ENCODE data around the gene CYP26A1.

The CYP26A1 gene, protein sequence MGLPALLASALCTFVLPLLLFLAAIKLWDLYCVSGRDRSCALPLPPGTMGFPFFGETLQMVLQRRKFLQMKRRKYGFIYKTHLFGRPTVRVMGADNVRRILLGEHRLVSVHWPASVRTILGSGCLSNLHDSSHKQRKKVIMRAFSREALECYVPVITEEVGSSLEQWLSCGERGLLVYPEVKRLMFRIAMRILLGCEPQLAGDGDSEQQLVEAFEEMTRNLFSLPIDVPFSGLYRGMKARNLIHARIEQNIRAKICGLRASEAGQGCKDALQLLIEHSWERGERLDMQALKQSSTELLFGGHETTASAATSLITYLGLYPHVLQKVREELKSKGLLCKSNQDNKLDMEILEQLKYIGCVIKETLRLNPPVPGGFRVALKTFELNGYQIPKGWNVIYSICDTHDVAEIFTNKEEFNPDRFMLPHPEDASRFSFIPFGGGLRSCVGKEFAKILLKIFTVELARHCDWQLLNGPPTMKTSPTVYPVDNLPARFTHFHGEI

DNA sequence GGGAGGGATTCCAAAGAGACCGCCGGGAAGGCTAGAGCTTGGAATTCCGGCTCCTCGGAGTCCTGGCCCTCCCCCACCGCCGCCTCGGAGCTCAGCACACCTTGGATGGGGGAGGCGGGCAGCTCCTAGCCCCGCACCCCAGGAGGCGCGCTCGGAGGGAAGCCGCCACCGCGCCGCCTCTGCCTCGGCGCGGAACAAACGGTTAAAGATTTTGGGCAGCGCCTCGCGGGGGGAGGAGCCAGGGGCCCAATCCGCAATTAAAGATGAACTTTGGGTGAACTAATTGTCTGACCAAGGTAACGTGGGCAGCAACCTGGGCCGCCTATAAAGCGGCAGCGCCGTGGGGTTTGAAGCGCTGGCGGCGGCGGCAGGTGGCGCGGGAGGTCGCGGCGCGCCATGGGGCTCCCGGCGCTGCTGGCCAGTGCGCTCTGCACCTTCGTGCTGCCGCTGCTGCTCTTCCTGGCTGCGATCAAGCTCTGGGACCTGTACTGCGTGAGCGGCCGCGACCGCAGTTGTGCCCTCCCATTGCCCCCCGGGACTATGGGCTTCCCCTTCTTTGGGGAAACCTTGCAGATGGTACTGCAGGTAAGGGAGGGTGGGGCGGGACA is at the start of gene CYP26A1:
CYP26A1 (plus strand) TSS at position 355 of the 608 bp plus-strand sequence; CDS start at position 397, 42 bp downstream.
- no peak for DNase-seq

DNA sequence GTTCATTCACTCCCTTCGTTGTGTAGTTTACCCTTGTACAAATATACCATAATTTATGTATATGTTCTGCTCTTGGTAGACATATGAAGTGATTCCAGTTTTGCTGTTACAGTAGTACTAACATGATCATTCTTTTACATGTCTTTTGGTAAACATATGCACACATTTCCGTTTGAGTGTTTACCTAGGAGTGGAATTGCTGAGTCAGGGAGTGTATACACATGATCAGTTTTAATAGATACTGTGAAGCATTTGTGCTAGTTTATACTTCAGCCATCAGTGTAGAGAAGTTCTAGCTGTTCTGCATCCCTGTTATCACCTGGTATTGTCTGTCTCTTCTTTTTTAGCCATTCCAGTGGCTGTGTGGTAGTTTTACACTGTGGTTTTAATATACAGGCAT is 47.6 kb upstream of the CYP26A1 start:
- no peak for DNase-seq

DNA sequence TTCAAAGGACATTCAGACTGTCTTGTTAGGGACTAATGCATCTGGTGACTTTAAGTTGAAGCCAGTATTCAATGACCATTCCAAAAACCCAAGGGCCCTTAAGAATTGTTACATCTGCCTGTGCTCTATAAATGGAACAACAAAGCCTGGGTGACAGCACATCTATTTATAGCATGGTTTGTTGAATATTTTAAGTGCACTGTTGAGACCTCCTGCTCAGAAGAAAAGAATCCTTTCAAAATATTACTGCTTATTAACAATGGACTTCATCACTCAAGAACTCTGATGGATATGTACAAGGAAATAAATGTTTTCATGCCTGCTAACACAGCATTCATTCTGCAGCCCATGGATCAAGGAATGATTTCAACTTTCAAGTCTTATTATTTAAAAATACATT is 46.2 kb upstream of the CYP26A1 start:
- DNase-seq: no peak

DNA sequence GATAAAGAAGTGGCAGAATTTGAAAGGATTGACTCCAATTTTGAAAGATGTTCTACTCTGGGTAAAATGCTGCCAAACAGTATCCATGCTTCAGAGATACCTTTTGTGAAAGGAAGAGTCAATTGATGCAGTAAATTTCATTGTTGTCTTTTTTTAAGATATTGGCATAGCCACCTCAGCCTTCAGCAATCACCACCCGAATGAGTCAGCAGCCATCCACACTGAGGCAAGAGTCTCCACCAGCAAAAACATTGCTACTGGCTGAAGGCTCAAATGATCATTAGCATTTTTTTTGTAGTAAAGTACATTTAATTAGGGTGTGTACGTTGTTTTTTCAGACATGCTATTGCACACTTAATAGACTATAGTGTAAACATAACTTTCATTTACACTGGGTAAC is 44.8 kb upstream of the CYP26A1 start:
- DNase-seq: no peak

DNA sequence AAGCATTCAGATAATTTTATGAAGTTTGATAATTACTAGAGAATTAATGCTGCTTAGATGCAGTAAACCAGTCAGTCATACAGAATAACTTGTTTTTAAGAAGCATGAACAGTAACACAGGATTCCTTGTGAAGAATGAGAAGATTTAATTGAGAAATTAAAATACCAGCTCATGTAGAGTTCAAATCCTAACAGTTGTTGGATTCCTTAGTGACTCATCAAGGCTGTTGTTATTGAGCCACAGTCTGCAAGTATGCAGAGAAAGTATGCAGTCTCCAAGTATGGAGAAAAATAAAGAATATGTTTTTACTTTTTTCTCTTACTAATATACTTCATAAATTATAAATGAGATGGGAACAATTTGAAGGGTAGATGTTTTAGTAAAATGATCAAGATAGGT is 43.3 kb upstream of the CYP26A1 start:
- DNase-seq: no peak

DNA sequence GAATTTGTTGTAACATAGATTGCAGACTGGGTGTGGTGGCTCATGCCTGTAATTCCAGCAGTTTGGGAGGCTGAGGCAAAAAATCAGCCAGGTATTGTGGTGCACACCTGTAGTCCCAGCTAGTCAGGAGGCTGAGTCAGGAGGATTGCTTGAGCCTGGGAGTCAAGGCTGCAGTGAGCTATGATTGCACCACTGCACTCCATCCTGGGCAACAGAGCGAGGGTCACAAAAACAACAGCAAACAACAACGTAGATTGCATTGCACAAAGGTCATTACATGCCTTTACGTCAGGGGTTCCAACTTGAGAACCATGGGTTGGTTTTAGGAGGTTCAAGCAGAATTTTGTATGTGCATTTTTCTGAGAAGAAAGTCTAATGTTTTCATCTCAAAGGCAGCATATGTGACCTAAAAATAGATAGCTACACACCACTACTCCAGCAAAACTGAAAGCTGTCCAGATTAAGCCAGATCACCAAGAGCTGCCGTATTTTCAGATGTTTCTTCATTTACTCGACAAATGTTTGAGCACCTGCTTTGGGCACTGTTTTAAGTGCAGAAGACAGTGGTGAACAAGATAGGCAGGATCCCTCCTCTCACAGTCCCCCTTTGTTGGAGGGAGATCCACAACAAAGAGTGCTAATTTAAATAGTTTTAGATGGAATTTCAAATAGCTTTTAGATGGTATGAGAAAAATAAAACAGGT is 41.4 kb upstream of the CYP26A1 start:
- DNase-seq: no peak

DNA sequence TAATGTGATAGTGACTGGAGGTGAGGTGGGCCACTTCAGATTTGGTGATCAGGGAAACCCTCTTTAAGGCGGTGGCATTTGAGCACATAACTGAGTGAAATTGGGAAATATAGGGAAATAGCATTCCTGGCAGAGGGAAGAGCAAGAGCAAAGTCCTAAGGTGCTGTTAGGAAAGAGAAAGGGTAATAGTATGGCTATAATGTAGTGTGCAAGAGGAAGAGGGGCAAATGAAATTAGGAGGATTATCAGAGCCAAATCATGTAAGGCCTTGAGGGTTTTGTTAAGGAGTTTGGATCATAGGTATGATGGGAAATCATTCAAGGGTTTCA is 40.9 kb upstream of the CYP26A1 start:
- DNase-seq: no peak

DNA sequence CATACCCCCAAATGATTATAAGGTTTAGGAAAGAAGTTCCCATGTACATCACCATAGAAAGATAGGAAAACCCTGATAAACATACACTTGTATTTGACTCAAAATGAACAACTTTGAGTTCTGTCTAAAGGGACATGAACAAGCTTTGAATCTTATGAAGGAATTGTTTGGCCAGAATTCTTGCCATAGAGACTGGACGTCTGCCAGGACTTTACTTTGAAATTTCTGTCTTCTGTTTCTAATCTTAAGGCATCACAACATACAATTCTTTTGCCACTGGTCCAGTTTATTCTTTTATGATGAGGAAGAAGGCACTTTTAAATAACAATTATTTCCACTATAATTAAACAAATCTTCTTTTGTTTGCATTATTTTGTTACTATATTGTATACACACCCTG is 39.3 kb upstream of the CYP26A1 start:
- no peak for DNase-seq

DNA sequence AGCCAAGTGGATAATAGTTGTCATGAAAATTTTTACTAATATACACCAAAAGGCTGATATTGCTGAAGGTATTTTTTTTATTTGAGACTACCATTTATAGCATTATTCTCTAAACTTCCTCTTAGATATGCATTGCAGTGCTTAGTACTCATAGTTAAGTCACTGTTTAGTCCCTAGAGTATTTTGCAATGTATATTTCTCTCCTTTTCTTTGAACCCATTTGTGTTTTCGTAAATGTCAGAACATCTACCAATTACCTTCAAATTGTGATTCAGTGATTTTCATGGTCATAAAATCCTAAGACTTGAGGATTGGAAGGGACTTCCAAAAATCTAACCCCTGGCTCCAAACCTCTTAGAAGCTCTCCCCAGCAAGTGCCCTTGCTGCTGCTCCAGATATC is 34.6 kb upstream of the CYP26A1 start:
- DNase-seq: no peak

DNA sequence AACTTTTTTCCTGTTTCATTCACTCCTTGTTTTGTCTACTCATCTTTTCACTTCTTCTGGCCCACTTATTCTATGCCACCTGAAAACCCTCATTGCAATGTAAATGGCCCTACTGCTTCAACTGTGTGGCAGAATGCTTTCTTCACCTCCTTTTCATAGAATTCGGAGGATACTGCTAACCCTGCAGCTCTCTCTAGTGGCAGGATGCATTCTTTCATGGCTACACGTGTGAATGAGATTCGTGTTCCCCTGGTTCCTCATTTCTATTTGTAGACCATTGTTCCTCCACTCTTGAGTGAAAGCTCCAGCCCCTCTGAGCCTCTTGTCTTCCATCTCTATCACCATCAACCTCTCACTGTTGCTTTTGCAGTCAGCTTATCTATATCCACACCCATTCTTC is 34.0 kb upstream of the CYP26A1 start:
- DNase-seq: peak; percentile 15

DNA sequence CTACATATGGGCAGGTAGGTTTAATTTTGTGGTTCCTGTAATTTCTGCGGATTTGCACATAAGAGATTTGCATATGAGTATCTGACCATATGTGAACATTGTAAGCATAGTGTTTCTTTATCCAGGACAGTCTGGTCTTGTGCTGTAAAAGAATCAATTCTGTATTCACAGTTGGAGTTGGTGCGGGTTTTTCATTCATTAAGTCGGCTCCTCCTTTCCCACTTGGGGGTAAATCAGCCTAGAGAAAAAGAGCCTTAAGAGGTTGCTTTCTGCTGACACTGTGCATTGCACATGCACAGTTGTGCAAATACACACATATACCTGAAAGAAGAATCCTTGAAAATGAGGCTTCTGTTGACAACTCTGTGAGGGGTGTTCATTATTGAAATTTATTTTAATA is 19.2 kb upstream of the CYP26A1 start:
- DNase-seq: no peak

DNA sequence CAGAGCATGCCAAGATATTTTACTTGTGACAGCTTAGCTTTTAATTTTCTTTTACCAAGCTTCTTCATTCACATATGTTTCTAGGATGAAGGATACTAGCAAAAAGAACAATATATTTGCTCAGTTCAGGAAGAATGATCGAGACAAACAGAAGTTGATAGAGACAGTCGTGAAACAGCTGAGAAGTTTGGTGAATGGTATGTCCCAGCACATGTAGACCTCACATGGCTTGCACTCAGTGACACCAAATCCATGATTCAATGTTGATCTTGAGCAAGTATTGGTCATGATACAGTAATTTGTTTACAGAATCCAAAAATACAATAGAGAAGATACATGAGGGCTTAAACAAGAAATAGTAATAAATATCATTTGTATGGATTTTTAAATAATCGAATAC is 15.6 kb upstream of the CYP26A1 start:
- DNase-seq: no peak

DNA sequence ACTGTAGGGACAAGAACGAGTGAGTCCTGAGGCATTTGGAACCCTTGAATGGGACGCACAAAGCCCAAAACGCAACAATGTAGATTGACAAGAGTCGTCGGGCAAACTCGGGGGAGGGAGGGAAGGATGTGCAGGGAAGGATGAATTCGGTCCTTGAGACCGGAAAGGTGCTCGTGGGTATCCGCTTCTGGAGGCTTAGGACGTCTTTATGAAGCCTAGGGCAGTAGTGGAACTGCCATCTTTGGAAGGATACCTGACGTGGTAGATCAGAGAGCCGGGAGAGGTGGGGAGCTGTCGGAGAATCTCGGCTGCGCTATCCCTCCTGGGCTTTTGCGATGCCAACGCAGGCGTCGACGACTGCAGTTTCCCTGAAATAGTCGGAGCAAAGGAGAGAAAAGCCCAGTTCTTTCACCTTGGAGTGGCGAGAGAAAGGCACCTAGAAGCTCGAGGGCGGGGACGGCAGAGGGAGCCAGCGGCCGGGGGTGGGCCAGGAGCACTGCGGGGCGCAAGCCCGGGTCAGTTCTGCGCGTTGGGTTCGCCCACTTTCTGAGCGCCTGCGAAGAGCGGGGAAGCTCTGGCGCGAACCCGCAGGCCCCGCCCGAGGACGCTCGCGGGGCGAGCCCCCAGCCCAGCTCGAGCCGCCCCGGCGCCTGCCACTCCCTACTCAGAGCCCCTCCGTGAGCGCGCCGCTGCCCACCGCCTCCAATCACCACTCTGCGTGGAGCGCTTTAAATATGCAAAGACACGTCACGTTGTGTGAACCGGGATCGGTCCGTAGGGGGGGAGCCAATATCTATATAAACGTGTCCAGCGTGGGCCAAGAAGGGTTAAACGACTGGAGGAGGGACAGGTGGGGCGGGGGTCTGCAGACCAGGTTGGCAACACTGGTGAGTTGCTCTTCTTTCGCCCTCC is 13.5 kb upstream of the CYP26A1 start, which contains the start of gene CYP26C1:
CYP26C1 (plus strand) TSS at position 824 of the 912 bp plus-strand sequence. CDS start 466 bp downstream, outside the sequence.
- no peak for DNase-seq

DNA sequence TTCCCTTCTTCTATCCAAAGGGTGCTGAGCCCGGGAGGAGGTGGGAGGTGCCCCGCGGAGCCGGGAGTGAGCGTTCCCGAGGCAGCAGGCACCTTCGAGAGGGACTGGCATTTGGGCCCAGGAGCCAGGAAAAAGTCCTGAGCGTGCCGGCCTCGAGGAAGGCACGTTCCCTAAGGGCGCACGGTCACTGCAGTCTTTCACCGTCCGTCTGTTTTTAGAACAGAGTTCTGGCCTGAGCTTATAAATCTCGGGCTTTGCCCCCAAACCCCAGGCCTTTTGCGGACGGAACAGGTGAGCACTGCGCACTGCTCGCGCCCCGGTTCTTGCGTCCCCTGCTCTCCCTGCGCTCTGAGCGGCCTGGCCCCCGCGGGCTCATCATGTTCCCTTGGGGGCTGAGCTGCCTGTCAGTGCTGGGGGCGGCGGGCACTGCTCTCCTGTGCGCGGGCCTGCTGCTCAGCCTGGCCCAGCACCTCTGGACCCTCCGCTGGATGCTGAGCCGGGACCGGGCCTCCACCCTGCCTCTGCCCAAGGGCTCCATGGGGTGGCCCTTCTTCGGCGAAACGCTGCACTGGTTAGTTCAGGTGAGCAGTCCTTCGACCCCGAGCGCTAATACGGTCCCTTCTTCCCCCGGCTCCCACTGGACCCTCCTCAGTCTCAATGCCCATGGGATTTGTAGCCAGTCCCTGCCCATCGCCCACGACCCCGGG is 12.7 kb upstream of the CYP26A1 start:
- DNase-seq: no peak

DNA sequence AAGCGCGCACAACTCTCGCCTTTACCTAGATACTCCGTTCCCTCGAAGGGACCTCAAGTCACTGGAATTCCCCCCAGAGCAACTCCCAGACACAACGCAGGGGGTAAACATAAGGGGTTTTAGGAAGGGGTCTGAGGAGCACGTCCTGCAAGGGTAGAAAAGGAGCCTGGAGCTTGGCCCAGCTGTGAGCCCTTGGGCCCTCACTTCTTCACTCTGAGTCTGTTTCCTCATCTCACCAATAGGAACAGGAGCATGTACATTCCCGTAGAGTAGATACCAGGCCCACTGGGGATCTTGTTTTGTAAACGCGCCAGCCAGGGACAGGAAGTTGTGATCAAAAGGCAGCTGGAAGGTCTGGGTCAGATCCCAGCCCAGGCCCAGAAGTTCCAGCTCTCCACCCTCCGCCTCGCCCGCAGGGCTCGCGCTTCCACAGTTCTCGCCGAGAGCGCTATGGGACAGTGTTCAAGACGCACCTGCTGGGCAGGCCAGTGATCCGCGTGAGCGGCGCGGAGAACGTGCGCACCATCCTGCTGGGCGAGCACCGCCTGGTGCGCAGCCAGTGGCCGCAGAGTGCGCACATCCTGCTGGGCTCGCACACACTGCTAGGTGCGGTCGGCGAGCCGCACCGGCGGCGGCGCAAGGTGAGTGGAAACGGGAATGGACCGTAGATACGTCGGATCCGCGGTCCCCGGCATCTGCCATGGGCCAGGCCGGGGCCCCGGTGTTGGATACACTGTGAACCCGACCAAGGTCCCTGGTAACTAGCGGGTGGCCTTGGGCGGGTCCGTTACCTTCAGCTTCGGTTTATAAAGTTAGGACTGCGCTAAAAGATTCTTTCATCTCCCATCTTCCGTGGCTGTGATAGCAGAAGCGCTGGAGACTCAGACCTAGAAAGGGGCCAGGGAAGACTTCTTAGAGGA is 11.8 kb upstream of the CYP26A1 start:
- no peak for DNase-seq

DNA sequence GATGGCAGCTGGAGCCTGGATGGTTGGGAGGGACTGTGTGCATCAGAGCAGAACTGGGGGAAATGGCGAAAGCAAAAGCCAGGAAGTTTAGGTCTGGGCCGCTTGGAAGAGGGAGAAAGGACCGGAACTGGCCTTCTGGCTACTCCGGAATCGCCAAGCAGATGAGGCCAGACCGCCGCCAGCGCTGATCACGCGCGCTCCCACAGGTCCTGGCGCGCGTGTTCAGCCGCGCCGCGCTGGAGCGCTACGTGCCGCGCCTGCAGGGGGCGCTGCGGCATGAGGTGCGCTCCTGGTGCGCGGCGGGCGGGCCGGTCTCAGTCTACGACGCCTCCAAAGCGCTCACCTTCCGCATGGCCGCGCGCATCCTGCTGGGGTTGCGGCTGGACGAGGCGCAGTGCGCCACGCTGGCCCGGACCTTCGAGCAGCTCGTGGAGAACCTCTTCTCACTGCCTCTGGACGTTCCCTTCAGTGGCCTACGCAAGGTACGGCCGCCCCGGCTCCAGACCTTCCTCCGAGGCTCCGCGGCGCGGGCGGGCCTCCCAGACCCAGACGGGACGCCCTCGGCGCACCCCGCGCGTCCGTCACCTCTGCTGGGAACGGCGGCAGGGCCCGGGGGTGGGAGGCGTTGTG is 11.1 kb upstream of the CYP26A1 start:
- DNase-seq: peak; percentile 54

DNA sequence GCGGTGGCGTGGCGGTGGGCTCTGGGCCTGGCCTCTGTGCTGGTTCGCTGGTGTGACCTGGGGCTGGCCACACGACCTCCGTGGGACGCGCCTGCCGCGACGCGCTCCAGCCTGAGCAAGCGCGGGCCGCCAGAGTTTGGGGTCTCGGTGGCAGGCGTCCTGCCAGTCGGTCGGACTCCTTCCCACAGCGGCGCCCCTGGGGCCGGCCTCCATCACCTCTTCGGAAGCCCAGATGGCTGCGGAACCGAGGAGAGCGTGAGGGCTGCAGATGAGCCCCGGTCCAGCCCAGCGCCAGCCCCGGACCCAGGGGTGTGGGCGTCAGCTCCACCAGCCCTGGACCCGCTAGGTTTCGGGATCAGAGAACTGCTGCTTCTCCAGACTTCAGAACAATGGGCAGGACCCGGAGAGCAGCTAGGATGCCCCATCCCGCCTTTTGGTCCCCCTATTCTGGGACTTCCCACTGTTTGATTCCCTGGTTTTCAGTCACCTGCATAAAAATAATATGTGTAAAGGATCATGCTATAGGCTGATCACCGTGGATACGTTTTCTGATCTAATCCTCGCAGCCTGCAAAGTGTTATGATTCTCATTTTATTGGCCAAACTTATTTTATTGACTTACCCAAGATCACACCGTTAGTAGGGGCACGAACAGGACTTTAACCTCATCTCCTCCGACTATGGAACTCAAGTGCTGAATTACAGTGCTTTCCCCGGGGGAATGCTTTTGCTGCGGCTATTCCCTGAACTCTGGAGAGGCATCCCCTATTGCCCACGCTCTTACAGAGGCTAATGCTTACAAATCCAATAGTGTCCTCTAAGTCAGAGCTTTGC is 10.3 kb upstream of the CYP26A1 start:
- no peak for DNase-seq

DNA sequence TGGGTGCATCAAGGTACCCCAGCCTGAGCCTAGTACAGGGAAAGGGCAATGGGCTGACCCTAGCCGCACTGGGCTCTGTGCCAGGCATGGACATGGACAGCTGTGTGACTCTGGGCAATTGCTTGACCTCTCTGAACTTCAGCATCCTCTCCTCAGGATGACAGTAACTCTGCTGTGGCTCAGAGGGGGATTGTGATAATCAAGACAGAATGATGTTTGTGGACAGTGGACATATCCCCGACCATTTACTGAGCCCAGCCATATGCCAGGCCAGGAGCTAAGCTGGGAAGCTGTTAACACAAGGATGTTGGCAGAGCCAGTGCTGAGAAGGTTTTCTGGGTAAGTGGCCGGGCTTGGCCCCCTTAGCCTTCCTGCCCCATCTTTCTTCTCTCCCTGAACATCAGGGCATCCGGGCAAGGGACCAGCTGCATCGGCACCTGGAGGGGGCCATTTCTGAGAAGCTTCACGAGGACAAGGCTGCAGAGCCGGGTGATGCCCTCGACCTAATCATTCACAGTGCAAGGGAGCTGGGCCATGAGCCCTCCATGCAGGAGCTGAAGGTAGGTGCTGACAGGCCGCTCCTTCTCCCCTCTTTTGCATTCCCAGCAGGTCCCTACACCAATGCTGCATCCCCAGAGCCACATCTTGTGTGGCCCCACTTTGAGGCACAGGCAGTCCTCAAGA is 9.6 kb upstream of the CYP26A1 start:
- DNase-seq: no peak
